Fibroblast of lung (primary cell): ENCODE results near the gene UBE2G1. TPM values are rescaled to one million over a fixed set of nuclear protein-coding genes. Genes with fewer than 3 reads are reported as not detected.

Source experiments
- DNase-seq, 2 donors: peaks; one replicate each; pipeline versions ENCODE4 v3.0.0 to v3.0.0-alpha.2; 2010; ENCODE audit warnings: low read depth in 2 of 2
- H2AFZ ChIP-seq: 2 replicates; pipeline ENCODE4 v1.5.1; 2012; ENCODE audit warnings: low read length, control low read depth, inconsistent platforms
- H3K27ac ChIP-seq: 2 replicates; pipeline ENCODE4 v1.5.1; 2011; ENCODE audit warnings: low read length, control low read depth; ENCODE audit not compliant: insufficient read depth
- H3K27me3 ChIP-seq: 2 replicates; pipeline ENCODE4 v1.5.1; 2011; ENCODE audit warnings: mild to moderate bottlenecking, low read length; ENCODE audit not compliant: control insufficient read depth, insufficient read depth
- H3K36me3 ChIP-seq: 2 replicates; pipeline ENCODE4 v1.5.1; 2011; ENCODE audit warnings: low read length; ENCODE audit not compliant: control insufficient read depth, insufficient read depth
- H3K4me1 ChIP-seq: 2 replicates; pipeline ENCODE4 v1.5.1; 2011; ENCODE audit warnings: low read length; ENCODE audit not compliant: control insufficient read depth, insufficient read depth; ENCODE audit errors: extremely low read depth
- H3K4me2 ChIP-seq: 2 replicates; pipeline ENCODE4 v1.5.1; 2011; ENCODE audit warnings: low read length, control low read depth; ENCODE audit not compliant: insufficient read depth; ENCODE audit errors: extremely low read depth
- H3K4me3 ChIP-seq, 4 experiments: fragments of 200-600 bp in 1 of 4; sonication (generic) in 1 of 4; replicated peaks in 1 of 4; 2 replicates each; pipeline ENCODE4 v1.5.1; 2011 to 2016; ENCODE audit warnings: low read length in 4 of 4, low read depth in 3 of 4, mild to moderate bottlenecking in 3 of 4, control low read depth in 2 of 4, inconsistent platforms in 1 of 4, mixed read lengths in 1 of 4; ENCODE audit not compliant: insufficient read depth in 1 of 4; ENCODE audit errors: control extremely low read depth in 1 of 4
- H3K79me2 ChIP-seq: 2 replicates; pipeline ENCODE4 v1.5.1; 2012; ENCODE audit warnings: mild to moderate bottlenecking, low read length, inconsistent platforms; ENCODE audit not compliant: control insufficient read depth, insufficient read depth
- H3K9ac ChIP-seq: 2 replicates; pipeline ENCODE4 v1.5.1; 2011; ENCODE audit warnings: mild to moderate bottlenecking, low read length, control low read depth; ENCODE audit not compliant: insufficient read depth
- H3K9me3 ChIP-seq: 2 replicates; pipeline ENCODE4 v1.5.1; 2012; ENCODE audit warnings: low read depth, low read length; ENCODE audit not compliant: control insufficient read depth, insufficient read depth
- H4K20me1 ChIP-seq: 2 replicates; pipeline ENCODE4 v1.5.1; 2011; ENCODE audit warnings: low read length; ENCODE audit not compliant: control insufficient read depth, insufficient read depth; ENCODE audit errors: extremely low read depth
- EZH2 ChIP-seq: IDR thresholded peaks from 2 replicates; pipeline ENCODE4 v1.5.1; 2012; ENCODE audit warnings: low read length, control low read depth, mild to moderate bottlenecking; ENCODE audit errors: missing control alignments
- polyA plus RNA-seq, 2 donors: library from polyadenylated mRNA; depleted of rRNA in 1 of 2; stranded (reverse) in 1 of 2; unstranded in 1 of 2; fragments of >200 nt; gene quantifications; 2 replicates each; pipeline ENCODE4 v1.2.1, GENCODE V29; 2011 to 2012; ENCODE audit warnings: missing spikeins in 1 of 2
- total RNA-seq: library from RNA; depleted of rRNA; stranded (reverse); fragments of >200 nt; gene quantifications from 2 replicates; pipeline ENCODE4 v1.2.1, GENCODE V29; 2014
- TF ChIP-seq, protein P1 (sequence below), 2 donors: IDR thresholded peaks in 1 of 2; conservative IDR thresholded peaks in 1 of 2; 1 replicate in 1 of 2; 2 replicates in 1 of 2; pipeline ENCODE4 v1.5.1; 2011 to 2012; ENCODE audit warnings: low read length in 2 of 2, control low read depth in 1 of 2, inconsistent platforms in 1 of 2, low read depth in 1 of 2, mild to moderate bottlenecking in 1 of 2

UBE2G1 gene
- total and polyA plus RNA-seq, 2 donors (not counting 1 experiment from before 2014, with no cell fraction given): 30.7 to 48.4 TPM

DNA sequence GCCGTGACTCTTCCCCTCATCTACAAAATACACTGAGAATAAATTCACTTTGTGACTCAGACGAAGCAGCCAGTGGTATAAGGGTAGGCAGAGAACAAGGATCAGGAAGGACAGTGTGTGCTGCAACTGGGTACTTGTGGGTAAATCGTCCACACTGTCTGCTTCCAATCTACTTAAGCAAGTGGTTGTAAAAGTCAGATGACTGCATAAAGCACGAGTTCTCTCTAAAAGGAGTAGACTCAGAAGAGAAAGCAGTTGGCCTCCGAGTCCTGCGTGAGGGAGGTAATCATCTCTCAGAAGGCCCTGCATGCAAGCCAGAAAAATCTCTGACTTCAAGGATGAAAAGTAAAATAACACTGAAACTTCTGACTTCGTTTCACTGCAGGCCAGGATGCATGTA is 145.8 kb downstream of the UBE2G1 start:
- Histone ChIP-seq H3K36me3 (peaks cover 5% of the 10 kb centered on the region), H3K4me2 (no peak overlapping the region), H3K9me3 (no peaks in the 10 kb centered on the region), H3K79me2 (no peaks in the 10 kb centered on the region), H4K20me1 (no peaks in the 10 kb centered on the region), H3K9ac (no peak overlapping the region), H3K27me3 (no peaks in the 10 kb centered on the region), H3K27ac (no peak overlapping the region), H2AFZ (no peak overlapping the region), H3K4me1 (peaks cover 2% of the 10 kb centered on the region), H3K4me3 (no peak overlapping the region)
- no peak for TF ChIP-seq EZH2
- TF ChIP-seq, protein P1, sequence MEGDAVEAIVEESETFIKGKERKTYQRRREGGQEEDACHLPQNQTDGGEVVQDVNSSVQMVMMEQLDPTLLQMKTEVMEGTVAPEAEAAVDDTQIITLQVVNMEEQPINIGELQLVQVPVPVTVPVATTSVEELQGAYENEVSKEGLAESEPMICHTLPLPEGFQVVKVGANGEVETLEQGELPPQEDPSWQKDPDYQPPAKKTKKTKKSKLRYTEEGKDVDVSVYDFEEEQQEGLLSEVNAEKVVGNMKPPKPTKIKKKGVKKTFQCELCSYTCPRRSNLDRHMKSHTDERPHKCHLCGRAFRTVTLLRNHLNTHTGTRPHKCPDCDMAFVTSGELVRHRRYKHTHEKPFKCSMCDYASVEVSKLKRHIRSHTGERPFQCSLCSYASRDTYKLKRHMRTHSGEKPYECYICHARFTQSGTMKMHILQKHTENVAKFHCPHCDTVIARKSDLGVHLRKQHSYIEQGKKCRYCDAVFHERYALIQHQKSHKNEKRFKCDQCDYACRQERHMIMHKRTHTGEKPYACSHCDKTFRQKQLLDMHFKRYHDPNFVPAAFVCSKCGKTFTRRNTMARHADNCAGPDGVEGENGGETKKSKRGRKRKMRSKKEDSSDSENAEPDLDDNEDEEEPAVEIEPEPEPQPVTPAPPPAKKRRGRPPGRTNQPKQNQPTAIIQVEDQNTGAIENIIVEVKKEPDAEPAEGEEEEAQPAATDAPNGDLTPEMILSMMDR (conservative IDR thresholded peaks at IDR 0.05 in 1 of 2, IDR thresholded peaks at IDR 0.05 in 1 of 2; ENCODE audit: low read depth in 1 of 2, low read length in 2 of 2): no peak
- no peak for DNase-seq

Other genes starting within 250 kb of the UBE2G1 start
- gene ZZEF1, start 223.6 kb downstream of the UBE2G1 start, total RNA-seq: 22.6 and 32.9 TPM in 2 replicates
- 14.1 and 14.5 TPM in 2 replicates for gene ZZEF1, start 223.6 kb downstream of the UBE2G1 start, polyA plus RNA-seq
- gene CYB5D2, start 223.5 kb downstream of the UBE2G1 start, total RNA-seq: 23.4 and 35.7 TPM in 2 replicates
- 18.4 and 19.3 TPM in 2 replicates for gene CYB5D2, start 223.5 kb downstream of the UBE2G1 start, polyA plus RNA-seq
- 33.9 and 34.0 TPM in 2 replicates for gene ANKFY1, start 102.7 kb downstream of the UBE2G1 start, total RNA-seq
- 26.1 and 33.1 TPM in 2 replicates for gene ANKFY1, start 102.7 kb downstream of the UBE2G1 start, polyA plus RNA-seq
- gene SPNS3, start 67.3 kb upstream of the UBE2G1 start, total RNA-seq: not detected in 2 replicates
- not detected in 2 replicates for gene SPNS3, start 67.3 kb upstream of the UBE2G1 start, polyA plus RNA-seq
- gene SPNS2, start 132.2 kb upstream of the UBE2G1 start, total RNA-seq: under 0.01 and 0.17 TPM in 2 replicates
- not detected in 2 replicates for gene SPNS2, start 132.2 kb upstream of the UBE2G1 start, polyA plus RNA-seq
- 28.6 and 35.2 TPM in 2 replicates for gene MYBBP1A, start 188.7 kb upstream of the UBE2G1 start, total RNA-seq
- gene MYBBP1A, start 188.7 kb upstream of the UBE2G1 start, polyA plus RNA-seq: 14.1 and 23.5 TPM in 2 replicates
- gene GGT6, start 193.9 kb upstream of the UBE2G1 start, total RNA-seq: not detected in 2 replicates
- gene GGT6, start 193.9 kb upstream of the UBE2G1 start, polyA plus RNA-seq: not detected in 2 replicates
- 0.99 and 1.5 TPM in 2 replicates for gene SMTNL2, start 217.9 kb upstream of the UBE2G1 start, total RNA-seq
- gene SMTNL2, start 217.9 kb upstream of the UBE2G1 start, polyA plus RNA-seq: 0.03 and 0.17 TPM in 2 replicates